Measurements from ENCODE around the gene MACROD2.

DNA sequence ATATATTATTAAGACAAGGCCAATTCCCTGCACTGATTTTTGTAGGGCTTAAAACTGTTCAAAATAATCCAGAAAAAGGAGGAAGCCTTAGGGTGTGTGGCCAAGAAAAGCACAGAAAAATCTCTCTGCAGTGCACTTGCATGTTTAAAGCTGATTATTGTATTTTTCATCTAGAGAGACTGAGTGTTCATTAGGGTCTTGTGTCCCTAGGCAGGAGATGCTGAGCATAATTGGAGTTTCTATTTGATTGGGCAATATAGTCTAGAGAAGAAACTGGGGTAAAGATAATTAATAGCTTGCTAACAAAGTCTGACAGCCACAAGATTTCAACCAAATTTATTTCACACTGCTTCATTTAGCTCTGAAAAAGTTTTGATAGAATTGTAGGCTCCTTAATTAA lies 339.7 kb downstream of the MACROD2 start:
- TF ChIP-seq, protein P1, sequence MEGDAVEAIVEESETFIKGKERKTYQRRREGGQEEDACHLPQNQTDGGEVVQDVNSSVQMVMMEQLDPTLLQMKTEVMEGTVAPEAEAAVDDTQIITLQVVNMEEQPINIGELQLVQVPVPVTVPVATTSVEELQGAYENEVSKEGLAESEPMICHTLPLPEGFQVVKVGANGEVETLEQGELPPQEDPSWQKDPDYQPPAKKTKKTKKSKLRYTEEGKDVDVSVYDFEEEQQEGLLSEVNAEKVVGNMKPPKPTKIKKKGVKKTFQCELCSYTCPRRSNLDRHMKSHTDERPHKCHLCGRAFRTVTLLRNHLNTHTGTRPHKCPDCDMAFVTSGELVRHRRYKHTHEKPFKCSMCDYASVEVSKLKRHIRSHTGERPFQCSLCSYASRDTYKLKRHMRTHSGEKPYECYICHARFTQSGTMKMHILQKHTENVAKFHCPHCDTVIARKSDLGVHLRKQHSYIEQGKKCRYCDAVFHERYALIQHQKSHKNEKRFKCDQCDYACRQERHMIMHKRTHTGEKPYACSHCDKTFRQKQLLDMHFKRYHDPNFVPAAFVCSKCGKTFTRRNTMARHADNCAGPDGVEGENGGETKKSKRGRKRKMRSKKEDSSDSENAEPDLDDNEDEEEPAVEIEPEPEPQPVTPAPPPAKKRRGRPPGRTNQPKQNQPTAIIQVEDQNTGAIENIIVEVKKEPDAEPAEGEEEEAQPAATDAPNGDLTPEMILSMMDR (IDR thresholded peaks at IDR 0.05): no peak
- no peak for TF ChIP-seq POLR2A (IDR thresholded peaks at IDR 0.05)
